ENCODE data around the gene KIF1A. TPM values are rescaled to one million over a fixed set of nuclear protein-coding genes. Genes with fewer than 3 reads are reported as not detected.

KIF1A gene
- total RNA-seq, 2 experiments from 2014 or later: 9.0 to 10.2 TPM

GRCh38 chr2:240728827-240729226 lies 91.2 kb downstream of the KIF1A start:
- no peaks in the 10 kb centered on the region for H3K36me3 Mint-ChIP-seq (ENCODE audit: low read depth)
- H3K27ac Mint-ChIP-seq: no peak overlapping the region
- H3K4me1 Mint-ChIP-seq (ENCODE audit: low read depth): no peaks in the 10 kb centered on the region
- H3K27me3 Mint-ChIP-seq: no peaks in the 10 kb centered on the region
- no peak for TF ChIP-seq CTCF (IDR thresholded peaks at IDR 0.05)
- no peak for ATAC-seq
- CTCF ChIA-PET: no interaction called here
- H3K9me3 Mint-ChIP-seq: no peaks in the 10 kb centered on the region
- no peak for DNase-seq
- no peak overlapping the region for H3K4me3 Mint-ChIP-seq
- intact Hi-C loops (cut with micrococcal nuclease): no loop called here
- POLR2A ChIA-PET: no interaction called here

- no peak for TF ChIP-seq CTCF (IDR thresholded peaks at IDR 0.05)
- Mint-ChIP-seq H3K36me3 (ENCODE audit: low read depth) (no peaks in the 10 kb centered on the region), H3K27me3 (no peaks in the 10 kb centered on the region), H3K4me1 (ENCODE audit: low read depth) (no peaks in the 10 kb centered on the region), H3K4me3 (no peak overlapping the region), H3K9me3 (no peaks in the 10 kb centered on the region), H3K27ac (no peak overlapping the region)
- CTCF ChIA-PET: no interaction called here
- POLR2A ChIA-PET: no interaction called here
- no peak for DNase-seq
- intact Hi-C loops (cut with micrococcal nuclease): no loop called here
- no peak for ATAC-seq
Observed at GRCh38 chr2:240728361-240728760, 91.7 kb downstream of the KIF1A start.

- Mint-ChIP-seq H3K27ac (no peak overlapping the region), H3K27me3 (no peaks in the 10 kb centered on the region), H3K4me1 (ENCODE audit: low read depth) (no peaks in the 10 kb centered on the region), H3K4me3 (no peak overlapping the region), H3K9me3 (no peaks in the 10 kb centered on the region), H3K36me3 (ENCODE audit: low read depth) (no peaks in the 10 kb centered on the region)
- ChIA-PET CTCF (no interaction called here), POLR2A (no interaction called here)
- no peak for TF ChIP-seq CTCF (IDR thresholded peaks at IDR 0.05)
- intact Hi-C loops (cut with micrococcal nuclease): no loop called here
- DNase-seq: no peak
- no peak for ATAC-seq
Observed at GRCh38 chr2:240727913-240728312, 92.1 kb downstream of the KIF1A start.

- ATAC-seq (no peak), DNase-seq (no peak)
- POLR2A ChIA-PET: no interaction called here
- no peak for TF ChIP-seq CTCF (IDR thresholded peaks at IDR 0.05)
- no peaks in the 10 kb centered on the region for H3K9me3 Mint-ChIP-seq
- no peaks in the 10 kb centered on the region for H3K4me1 Mint-ChIP-seq (ENCODE audit: low read depth)
- H3K4me3 Mint-ChIP-seq: no peak overlapping the region
- H3K27ac Mint-ChIP-seq: no peak overlapping the region
- intact Hi-C loops (cut with micrococcal nuclease): no loop called here
- no peaks in the 10 kb centered on the region for H3K36me3 Mint-ChIP-seq (ENCODE audit: low read depth)
- CTCF ChIA-PET: no interaction called here
- no peaks in the 10 kb centered on the region for H3K27me3 Mint-ChIP-seq
Observed at GRCh38 chr2:240727439-240727838, 92.6 kb downstream of the KIF1A start.

- ChIA-PET CTCF (no interaction called here), POLR2A (no interaction called here)
- H3K4me3 Mint-ChIP-seq: no peak overlapping the region
- H3K36me3 Mint-ChIP-seq (ENCODE audit: low read depth): no peaks in the 10 kb centered on the region
- TF ChIP-seq CTCF (IDR thresholded peaks at IDR 0.05): no peak
- H3K4me1 Mint-ChIP-seq (ENCODE audit: low read depth): no peaks in the 10 kb centered on the region
- DNase-seq (no peak), ATAC-seq (no peak)
- no peaks in the 10 kb centered on the region for H3K27me3 Mint-ChIP-seq
- intact Hi-C loops (cut with micrococcal nuclease): no loop called here
- H3K27ac Mint-ChIP-seq: no peak overlapping the region
- H3K9me3 Mint-ChIP-seq: no peaks in the 10 kb centered on the region
Observed at GRCh38 chr2:240726876-240727275, 93.1 kb downstream of the KIF1A start.
